ENCODE measurements around the gene TEX9. TPM values are rescaled to one million over a fixed set of nuclear protein-coding genes. Genes with fewer than 3 reads are reported as not detected.

Gene TEX9
- total RNA-seq, 1 donor from 2014 or later: 10.3 TPM

DNA sequence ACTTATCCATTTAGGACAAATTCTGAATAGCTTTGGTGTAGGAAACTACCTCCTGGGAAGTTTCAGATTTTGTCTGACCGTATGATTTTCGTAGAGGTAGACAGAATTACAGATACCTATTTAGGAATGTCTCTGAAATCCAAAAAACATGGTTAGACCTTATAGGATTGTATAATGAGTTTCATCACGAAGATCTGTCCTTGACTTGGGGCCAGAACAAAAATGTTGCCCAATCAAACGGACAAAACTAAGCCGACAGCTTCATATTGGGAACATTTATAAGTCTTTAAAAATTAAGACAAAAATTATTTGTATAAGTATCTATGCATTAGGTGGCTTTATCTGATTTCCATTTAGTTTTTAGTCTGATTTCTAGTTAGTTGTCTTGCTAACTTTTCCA, 67.1 kb downstream of the TEX9 start:
- H3K9me3 ChIP-seq (ENCODE audit: insufficient read depth, low read depth, low read length): no peaks in the 10 kb centered on the region
- H3K27ac ChIP-seq (ENCODE audit: low read depth, low read length): no peak overlapping the region
- Mint-ChIP-seq H3K9me3 (ENCODE audit: unreplicated experiment) (peaks cover 4% of the 10 kb centered on the region), H3K27me3 (ENCODE audit: low read depth, unreplicated experiment) (no peaks in the 10 kb centered on the region), H3K4me3 (ENCODE audit: unreplicated experiment) (no peak overlapping the region), H3K27ac (ENCODE audit: unreplicated experiment) (no peak overlapping the region), H3K36me3 (ENCODE audit: low read depth, unreplicated experiment) (peaks cover 8% of the 10 kb centered on the region), H3K4me1 (ENCODE audit: low read depth, unreplicated experiment) (no peaks in the 10 kb centered on the region)
- H3K4me3 ChIP-seq (ENCODE audit: insufficient read depth, low read depth, low read length): no peak overlapping the region
- H2AFZ ChIP-seq (ENCODE audit: low read depth, low read length): no peak overlapping the region
- FAIRE-seq: no peak
- TF ChIP-seq, protein P1, sequence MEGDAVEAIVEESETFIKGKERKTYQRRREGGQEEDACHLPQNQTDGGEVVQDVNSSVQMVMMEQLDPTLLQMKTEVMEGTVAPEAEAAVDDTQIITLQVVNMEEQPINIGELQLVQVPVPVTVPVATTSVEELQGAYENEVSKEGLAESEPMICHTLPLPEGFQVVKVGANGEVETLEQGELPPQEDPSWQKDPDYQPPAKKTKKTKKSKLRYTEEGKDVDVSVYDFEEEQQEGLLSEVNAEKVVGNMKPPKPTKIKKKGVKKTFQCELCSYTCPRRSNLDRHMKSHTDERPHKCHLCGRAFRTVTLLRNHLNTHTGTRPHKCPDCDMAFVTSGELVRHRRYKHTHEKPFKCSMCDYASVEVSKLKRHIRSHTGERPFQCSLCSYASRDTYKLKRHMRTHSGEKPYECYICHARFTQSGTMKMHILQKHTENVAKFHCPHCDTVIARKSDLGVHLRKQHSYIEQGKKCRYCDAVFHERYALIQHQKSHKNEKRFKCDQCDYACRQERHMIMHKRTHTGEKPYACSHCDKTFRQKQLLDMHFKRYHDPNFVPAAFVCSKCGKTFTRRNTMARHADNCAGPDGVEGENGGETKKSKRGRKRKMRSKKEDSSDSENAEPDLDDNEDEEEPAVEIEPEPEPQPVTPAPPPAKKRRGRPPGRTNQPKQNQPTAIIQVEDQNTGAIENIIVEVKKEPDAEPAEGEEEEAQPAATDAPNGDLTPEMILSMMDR (IDR thresholded peaks at IDR 0.05; ENCODE audit: insufficient read depth, low read depth, low read length): no peak
- no peak for TF ChIP-seq EZH2 (IDR thresholded peaks at IDR 0.05; ENCODE audit: insufficient read depth, low read length)
- no peaks in the 10 kb centered on the region for H3K79me2 ChIP-seq (ENCODE audit: insufficient read depth, low read length)
- H3K4me2 ChIP-seq (ENCODE audit: low read length): no peak overlapping the region
- H3K36me3 ChIP-seq (ENCODE audit: insufficient read depth, low read length): no peaks in the 10 kb centered on the region
- H3K9ac ChIP-seq (ENCODE audit: low read length): no peak overlapping the region
- no peak for DNase-seq (ENCODE audit: low read depth)
- no peaks in the 10 kb centered on the region for H4K20me1 ChIP-seq (ENCODE audit: insufficient read depth, low read length)
- no peaks in the 10 kb centered on the region for H3K27me3 ChIP-seq (ENCODE audit: insufficient read depth, low read length)
- no peaks in the 10 kb centered on the region for H3K4me1 ChIP-seq (ENCODE audit: insufficient read depth, low read length)

DNA sequence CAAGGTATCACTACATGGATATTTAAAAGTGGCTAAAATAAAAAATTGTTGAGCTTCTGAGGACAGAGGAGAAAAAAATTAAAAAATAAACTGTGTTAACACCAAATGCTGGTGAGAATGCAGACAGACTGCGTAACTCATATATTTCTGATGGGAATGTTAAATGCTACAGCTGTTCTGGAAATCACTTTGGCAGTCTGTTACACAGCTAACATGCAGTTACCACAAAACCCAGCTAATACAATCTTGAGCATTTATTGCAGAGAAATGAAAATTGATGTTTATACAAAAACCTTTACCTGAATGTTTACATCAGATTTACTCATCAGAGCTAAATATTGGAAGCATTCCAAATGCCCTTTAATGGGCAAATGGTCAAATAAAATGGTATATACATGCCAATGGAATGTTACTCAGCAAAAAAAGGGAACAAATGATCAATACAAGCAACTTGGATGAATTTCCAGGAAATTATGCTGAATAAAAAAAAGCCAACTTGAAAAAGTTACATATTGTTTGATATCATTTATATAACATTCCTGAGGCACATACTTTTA, 75.1 kb downstream of the TEX9 start:
- Histone ChIP-seq H3K4me2 (ENCODE audit: low read length) (no peak overlapping the region), H3K36me3 (ENCODE audit: insufficient read depth, low read length) (no peaks in the 10 kb centered on the region), H3K4me3 (ENCODE audit: insufficient read depth, low read depth, low read length) (no peak overlapping the region), H2AFZ (ENCODE audit: low read depth, low read length) (no peak overlapping the region), H3K27me3 (ENCODE audit: insufficient read depth, low read length) (no peaks in the 10 kb centered on the region), H3K27ac (ENCODE audit: low read depth, low read length) (no peak overlapping the region), H3K4me1 (ENCODE audit: insufficient read depth, low read length) (no peaks in the 10 kb centered on the region), H3K9ac (ENCODE audit: low read length) (no peak overlapping the region), H4K20me1 (ENCODE audit: insufficient read depth, low read length) (no peaks in the 10 kb centered on the region), H3K79me2 (ENCODE audit: insufficient read depth, low read length) (no peaks in the 10 kb centered on the region), H3K9me3 (ENCODE audit: insufficient read depth, low read depth, low read length) (no peaks in the 10 kb centered on the region)
- no peaks in the 10 kb centered on the region for H3K27me3 Mint-ChIP-seq (ENCODE audit: low read depth, unreplicated experiment)
- H3K4me1 Mint-ChIP-seq (ENCODE audit: low read depth, unreplicated experiment): no peaks in the 10 kb centered on the region
- no peak overlapping the region for H3K27ac Mint-ChIP-seq (ENCODE audit: unreplicated experiment)
- no peak overlapping the region for H3K4me3 Mint-ChIP-seq (ENCODE audit: unreplicated experiment)
- H3K9me3 Mint-ChIP-seq (ENCODE audit: unreplicated experiment): peaks cover 7% of the 10 kb centered on the region
- TF ChIP-seq, protein P1 (IDR thresholded peaks at IDR 0.05; ENCODE audit: insufficient read depth, low read depth, low read length): no peak
- no peak for TF ChIP-seq EZH2 (IDR thresholded peaks at IDR 0.05; ENCODE audit: insufficient read depth, low read length)
- no peak for DNase-seq (ENCODE audit: low read depth)
- H3K36me3 Mint-ChIP-seq (ENCODE audit: low read depth, unreplicated experiment): peaks cover 12% of the 10 kb centered on the region
- FAIRE-seq: no peak

DNA sequence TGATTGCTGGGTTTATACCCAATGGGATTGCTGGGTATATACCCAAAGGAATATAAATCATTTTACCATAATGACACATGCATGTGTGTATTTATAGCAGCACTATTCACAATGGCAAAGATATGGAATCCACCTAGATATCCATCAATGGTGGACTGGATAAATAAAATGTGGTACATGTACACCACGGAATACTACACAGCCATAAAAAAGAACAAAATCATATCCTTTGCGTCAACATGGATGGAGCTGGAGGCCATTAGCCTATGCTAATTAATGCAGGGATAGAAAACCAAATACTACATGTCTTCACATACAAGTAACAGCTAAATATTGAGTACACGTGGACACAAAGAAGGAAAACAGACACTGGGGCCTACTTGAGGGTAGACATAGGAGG, 77.1 kb downstream of the TEX9 start:
- H3K27me3 ChIP-seq (ENCODE audit: insufficient read depth, low read length): no peaks in the 10 kb centered on the region
- no peak overlapping the region for H3K4me2 ChIP-seq (ENCODE audit: low read length)
- Mint-ChIP-seq H3K36me3 (ENCODE audit: low read depth, unreplicated experiment) (peaks cover 4% of the 10 kb centered on the region), H3K27me3 (ENCODE audit: low read depth, unreplicated experiment) (no peaks in the 10 kb centered on the region), H3K27ac (ENCODE audit: unreplicated experiment) (no peak overlapping the region), H3K4me1 (ENCODE audit: low read depth, unreplicated experiment) (no peaks in the 10 kb centered on the region), H3K9me3 (ENCODE audit: unreplicated experiment) (peaks cover 3% of the 10 kb centered on the region), H3K4me3 (ENCODE audit: unreplicated experiment) (no peak overlapping the region)
- no peak overlapping the region for H2AFZ ChIP-seq (ENCODE audit: low read depth, low read length)
- no peaks in the 10 kb centered on the region for H3K9me3 ChIP-seq (ENCODE audit: insufficient read depth, low read depth, low read length)
- H3K79me2 ChIP-seq (ENCODE audit: insufficient read depth, low read length): no peaks in the 10 kb centered on the region
- H3K9ac ChIP-seq (ENCODE audit: low read length): no peak overlapping the region
- no peaks in the 10 kb centered on the region for H4K20me1 ChIP-seq (ENCODE audit: insufficient read depth, low read length)
- no peak for FAIRE-seq
- no peak for DNase-seq (ENCODE audit: low read depth)
- no peaks in the 10 kb centered on the region for H3K36me3 ChIP-seq (ENCODE audit: insufficient read depth, low read length)
- H3K4me1 ChIP-seq (ENCODE audit: insufficient read depth, low read length): no peaks in the 10 kb centered on the region
- H3K4me3 ChIP-seq (ENCODE audit: insufficient read depth, low read depth, low read length): no peak overlapping the region
- TF ChIP-seq, protein P1 (IDR thresholded peaks at IDR 0.05; ENCODE audit: insufficient read depth, low read depth, low read length): no peak
- no peak for TF ChIP-seq EZH2 (IDR thresholded peaks at IDR 0.05; ENCODE audit: insufficient read depth, low read length)
- H3K27ac ChIP-seq (ENCODE audit: low read depth, low read length): no peak overlapping the region

All from astrocyte (in vitro differentiated cells and primary cell).